CD14-positive monocyte (primary cell): ENCODE results near the gene TSPAN12. TPM values are rescaled to one million over a fixed set of nuclear protein-coding genes. Genes with fewer than 3 reads are reported as not detected.

Experiments
- DNase-seq, 3 donors: peaks; one replicate each; pipeline ENCODE4 v3.0.0-alpha.2; 2011 to 2022
- H2AFZ ChIP-seq: 2 replicates; pipeline ENCODE4 v1.6.0; 2012; ENCODE audit warnings: mild to moderate bottlenecking, low read depth, low read length, inconsistent platforms; ENCODE audit not compliant: insufficient read depth, poor library complexity, severe bottlenecking
- H3K27ac ChIP-seq, 2 donors: 1 replicate in 1 of 2; 2 replicates in 1 of 2; pipeline ENCODE4 v1.5.1; 2012 to 2013; ENCODE audit warnings: low read length in 2 of 2, control low read depth in 1 of 2, inconsistent platforms in 1 of 2, low read depth in 1 of 2, mild to moderate bottlenecking in 1 of 2
- H3K27me3 ChIP-seq, 2 donors: one replicate each; pipeline versions ENCODE4 v1.6.0 to v1.6.1; 2011 to 2013; ENCODE audit warnings: low read length in 2 of 2; ENCODE audit not compliant: control insufficient read depth in 2 of 2, insufficient read depth in 2 of 2
- H3K36me3 ChIP-seq, 2 donors: replicated peaks in 1 of 2; 1 replicate in 1 of 2; 2 replicates in 1 of 2; pipeline versions ENCODE4 v1.5.1 to v1.6.1; 2012 to 2013; ENCODE audit warnings: low read length in 2 of 2, control low read depth in 1 of 2, inconsistent platforms in 1 of 2, mild to moderate bottlenecking in 1 of 2; ENCODE audit not compliant: insufficient read depth in 2 of 2, control insufficient read depth in 1 of 2
- H3K4me1 ChIP-seq, 2 donors: 1 replicate in 1 of 2; 2 replicates in 1 of 2; pipeline versions ENCODE4 v1.5.1 to v1.6.1; 2012 to 2013; ENCODE audit warnings: low read length in 2 of 2, control low read depth in 1 of 2, inconsistent platforms in 1 of 2, mild to moderate bottlenecking in 1 of 2, moderate library complexity in 1 of 2; ENCODE audit not compliant: insufficient read depth in 2 of 2, control insufficient read depth in 1 of 2
- H3K4me2 ChIP-seq: replicated peaks from 2 replicates; pipeline ENCODE3; 2012; ENCODE audit warnings: low read length, moderate library complexity, mild to moderate bottlenecking; ENCODE audit not compliant: poor library complexity, severe bottlenecking; ENCODE audit errors: extremely low read depth
- H3K4me3 ChIP-seq, 3 experiments: fragments of 200-600 bp in 1 of 3; sonication (generic) in 1 of 3; replicated peaks in 1 of 3; 1 replicate in 2 of 3; 2 replicates in 1 of 3; pipeline ENCODE4 v1.5.1; 2011 to 2013; ENCODE audit warnings: low read length in 3 of 3, mild to moderate bottlenecking in 3 of 3, control low read depth in 2 of 3, low read depth in 2 of 3, inconsistent platforms in 1 of 3, moderate library complexity in 1 of 3
- H3K79me2 ChIP-seq: 2 replicates; pipeline ENCODE4 v1.6.0; 2012; ENCODE audit warnings: mild to moderate bottlenecking, control low read depth, inconsistent platforms, low read length, moderate library complexity; ENCODE audit not compliant: insufficient read depth
- H3K9ac ChIP-seq: 2 replicates; pipeline ENCODE4 v1.6.0; 2017; ENCODE audit warnings: low read length, mild to moderate bottlenecking; ENCODE audit not compliant: insufficient read depth, poor library complexity, severe bottlenecking
- H3K9me3 ChIP-seq, 2 donors: replicated peaks in 1 of 2; 1 replicate in 1 of 2; 2 replicates in 1 of 2; pipeline versions ENCODE4 v1.5.1 to v1.6.1; 2012 to 2013; ENCODE audit warnings: low read length in 2 of 2, control low read depth in 1 of 2; ENCODE audit not compliant: control insufficient read depth in 1 of 2, insufficient read depth in 1 of 2
- H4K20me1 ChIP-seq: 2 replicates; pipeline ENCODE4 v1.6.0; 2012; ENCODE audit warnings: mild to moderate bottlenecking, low read length, control low read depth, moderate library complexity; ENCODE audit not compliant: insufficient read depth
- H3K27ac Mint-ChIP-seq, 7 donors: one replicate each; pipeline ENCODE4 v1.8.0; 2020; ENCODE audit warnings: mild to moderate bottlenecking in 7 of 7, mixed read lengths in 7 of 7, moderate library complexity in 6 of 7, inconsistent platforms in 2 of 7
- H3K27me3 Mint-ChIP-seq, 3 donors: one replicate each; pipeline ENCODE4 v1.8.0; 2021 to 2022; ENCODE audit warnings: low read depth in 3 of 3, mild to moderate bottlenecking in 3 of 3, mixed read lengths in 3 of 3, moderate library complexity in 3 of 3, inconsistent platforms in 1 of 3
- H3K36me3 Mint-ChIP-seq, 2 donors: one replicate each; pipeline ENCODE4 v1.8.0; 2020; ENCODE audit warnings: mixed read lengths in 2 of 2, inconsistent platforms in 1 of 2, mild to moderate bottlenecking in 1 of 2
- H3K4me1 Mint-ChIP-seq: one replicate; pipeline ENCODE4 v1.8.0; 2020; ENCODE audit warnings: mild to moderate bottlenecking, mixed read lengths
- H3K4me3 Mint-ChIP-seq, 2 donors: one replicate each; pipeline ENCODE4 v1.8.0; 2020; ENCODE audit warnings: mild to moderate bottlenecking in 2 of 2, mixed read lengths in 2 of 2, moderate library complexity in 1 of 2
- H3K9me3 Mint-ChIP-seq, 7 donors: one replicate each; pipeline ENCODE4 v1.8.0; 2020 to 2022; ENCODE audit warnings: mixed read lengths in 7 of 7, mild to moderate bottlenecking in 6 of 7, moderate library complexity in 6 of 7, inconsistent platforms in 2 of 7
- CTCF ChIP-seq: fragments of 200-600 bp; IDR thresholded peaks from one replicate; pipeline ENCODE4 v1.8.0; 2022; ENCODE audit warnings: antibody characterized with exemption, mild to moderate bottlenecking
- WGBS: methylation state at CpG from one replicate; pipeline ENCODE4 v1.1.5; 2013; ENCODE audit warnings: missing lambda C conversion rate; ENCODE audit not compliant: insufficient coverage; 5-methylcytosine and 5-hydroxymethylcytosine counted together
- intact Hi-C, 2 donors: fragments of 100-400 bp; cut with micrococcal nuclease; formaldehyde crosslinking; loops; one replicate each; pipeline versions ENCODE4 v1.15.0 to v1.15.1; 2023
- polyA plus RNA-seq, 3 donors: library from polyadenylated mRNA; depleted of rRNA in 1 of 3; unstranded in 2 of 3; stranded (reverse) in 1 of 3; fragments of 300-500 nt in 2 of 3; fragments of >200 nt in 1 of 3; fragmentation: Illumina TruSeq in 2 of 3; gene quantifications; 1 replicate in 2 of 3; 2 replicates in 1 of 3; pipeline ENCODE4 v1.2.3, GENCODE V29; 2012 to 2021

Gene TSPAN12
- polyA plus RNA-seq, 3 donors: not detected

- peaks cover 0 to 2% (median 0%) of the 10 kb centered on the region in 7 donors for H3K9me3 Mint-ChIP-seq
- H3K4me3 Mint-ChIP-seq: no peak overlapping the region
- WGBS: no CpG with 5 or more reads among the region's 2 CpGs
- Histone ChIP-seq H2AFZ (no peak overlapping the region), H3K4me1 (no peaks in the 10 kb centered on the region), H3K4me2 (no peak overlapping the region), H3K79me2 (no peaks in the 10 kb centered on the region), H3K36me3 (no peaks in the 10 kb centered on the region), H4K20me1 (no peaks in the 10 kb centered on the region), H3K9ac (no peak overlapping the region), H3K9me3 (no peaks in the 10 kb centered on the region), H3K27ac (no peak overlapping the region), H3K4me3 (no peak overlapping the region), H3K27me3 (no peaks in the 10 kb centered on the region)
- intact Hi-C loops: no loop called here
- no peak for DNase-seq
- H3K27me3 Mint-ChIP-seq: peaks cover 0 to 4% (median 2%) of the 10 kb centered on the region in 3 donors
- H3K36me3 Mint-ChIP-seq: no peaks in the 10 kb centered on the region
- TF ChIP-seq CTCF: no peak
- no peak overlapping the region for H3K27ac Mint-ChIP-seq
- H3K4me1 Mint-ChIP-seq: no peaks in the 10 kb centered on the region
Observed at GRCh38 chr7:120829487-120829886, 28.5 kb downstream of the TSPAN12 start.

- Mint-ChIP-seq H3K4me3 (no peak overlapping the region), H3K27me3 (peaks cover 0 to 4% (median 2%) of the 10 kb centered on the region in 3 donors), H3K36me3 (no peaks in the 10 kb centered on the region), H3K27ac (no peak overlapping the region), H3K4me1 (no peaks in the 10 kb centered on the region), H3K9me3 (peaks cover 0 to 2% (median 0%) of the 10 kb centered on the region in 7 donors)
- Histone ChIP-seq H3K4me1 (no peaks in the 10 kb centered on the region), H3K79me2 (no peaks in the 10 kb centered on the region), H3K27me3 (no peaks in the 10 kb centered on the region), H3K4me2 (no peak overlapping the region), H2AFZ (no peak overlapping the region), H3K9ac (no peak overlapping the region), H3K27ac (no peak overlapping the region), H3K36me3 (no peaks in the 10 kb centered on the region), H4K20me1 (no peaks in the 10 kb centered on the region), H3K9me3 (no peaks in the 10 kb centered on the region), H3K4me3 (no peak overlapping the region)
- DNase-seq: no peak
- WGBS: no CpG with 5 or more reads among the region's 2 CpGs
- intact Hi-C loops: no loop called here
- no peak for TF ChIP-seq CTCF
Observed at GRCh38 chr7:120828528-120828927, 29.4 kb downstream of the TSPAN12 start.
